Keratinocyte (primary cell): ENCODE results near the gene HADH. TPM values are rescaled to one million over a fixed set of nuclear protein-coding genes. Genes with fewer than 3 reads are reported as not detected.

Experiments used
- DNase-seq: peaks from one replicate; pipeline ENCODE4 v3.0.0-alpha.2; 2011; ENCODE audit warnings: low read depth, missing footprints, low spot score
- FAIRE-seq: peaks from 2 replicates; lab custom pipeline; 2011; peaks lifted over from hg19 to GRCh38; lab: Jason Lieb, UNC
- H2AFZ ChIP-seq: 2 replicates; pipeline ENCODE4 v1.6.0; 2012; ENCODE audit warnings: low read length, control low read depth, inconsistent platforms; ENCODE audit not compliant: control insufficient read depth
- H3K27ac ChIP-seq: 2 replicates; pipeline ENCODE4 v1.5.1; 2011; ENCODE audit warnings: low read length; ENCODE audit not compliant: control insufficient read depth, insufficient read depth
- H3K27me3 ChIP-seq: 3 replicates; pipeline ENCODE4 v1.6.0; 2011; ENCODE audit warnings: low read length; ENCODE audit not compliant: control insufficient read depth, insufficient read depth; ENCODE audit errors: extremely low read depth
- H3K36me3 ChIP-seq, 2 experiments: 2 replicates in 1 of 2; 3 replicates in 1 of 2; pipeline ENCODE4 v1.5.1; 2011; ENCODE audit warnings: low read length in 2 of 2, mild to moderate bottlenecking in 1 of 2; ENCODE audit not compliant: control insufficient read depth in 2 of 2, insufficient read depth in 2 of 2; ENCODE audit errors: extremely low read depth in 1 of 2
- H3K4me1 ChIP-seq: 3 replicates; pipeline ENCODE4 v1.5.1; 2011; ENCODE audit warnings: low read length; ENCODE audit not compliant: control insufficient read depth, insufficient read depth; ENCODE audit errors: extremely low read depth
- H3K4me2 ChIP-seq: 3 replicates; pipeline ENCODE4 v1.6.0; 2011; ENCODE audit warnings: low read depth, low read length; ENCODE audit not compliant: control insufficient read depth, insufficient read depth; ENCODE audit errors: extremely low read depth
- H3K4me3 ChIP-seq, 3 experiments: fragments of 200-600 bp in 1 of 3; sonication (generic) in 1 of 3; 2 replicates in 2 of 3; 3 replicates in 1 of 3; pipeline ENCODE4 v1.5.1; 2011 to 2016; ENCODE audit warnings: low read length in 3 of 3, mild to moderate bottlenecking in 3 of 3, control low read depth in 2 of 3, inconsistent platforms in 1 of 3, low read depth in 1 of 3, mixed read lengths in 1 of 3, mixed run types in 1 of 3, moderate library complexity in 1 of 3; ENCODE audit not compliant: control insufficient read depth in 2 of 3, insufficient read depth in 2 of 3; ENCODE audit errors: extremely low read depth in 1 of 3
- H3K79me2 ChIP-seq: 2 replicates; pipeline ENCODE4 v1.6.0; 2012; ENCODE audit warnings: low read length; ENCODE audit not compliant: control insufficient read depth, insufficient read depth
- H3K9ac ChIP-seq: 3 replicates; pipeline ENCODE4 v1.6.0; 2011; ENCODE audit warnings: low read length; ENCODE audit not compliant: control insufficient read depth, insufficient read depth; ENCODE audit errors: extremely low read depth
- H3K9me1 ChIP-seq: 3 replicates; pipeline ENCODE4 v1.6.0; 2011; ENCODE audit warnings: low read length; ENCODE audit not compliant: control insufficient read depth, insufficient read depth; ENCODE audit errors: extremely low read depth
- H3K9me3 ChIP-seq: 2 replicates; pipeline ENCODE4 v1.5.1; 2012; ENCODE audit warnings: low read depth, low read length; ENCODE audit not compliant: control insufficient read depth
- H4K20me1 ChIP-seq: 3 replicates; pipeline ENCODE4 v1.6.0; 2011; ENCODE audit warnings: low read length; ENCODE audit not compliant: control insufficient read depth, insufficient read depth; ENCODE audit errors: extremely low read depth
- CTCF ChIP-seq, 3 experiments: IDR thresholded peaks in 1 of 3; conservative IDR thresholded peaks in 1 of 3; optimal IDR thresholded peaks in 1 of 3; 2 replicates in 2 of 3; 3 replicates in 1 of 3; pipeline versions ENCODE3 to v1.5.1; 2011; ENCODE audit warnings: low read length in 3 of 3, mild to moderate bottlenecking in 3 of 3, moderate library complexity in 2 of 3, control low read depth in 1 of 3, inconsistent platforms in 1 of 3; ENCODE audit not compliant: insufficient read depth in 2 of 3; ENCODE audit errors: extremely low read depth in 1 of 3
- EZH2 ChIP-seq: IDR thresholded peaks from one replicate; pipeline ENCODE4 v1.6.1; 2012; ENCODE audit warnings: inconsistent platforms, mild to moderate bottlenecking, low read length, moderate library complexity
- dilution Hi-C: fragments of 300-500 bp; cut with MboI; formaldehyde crosslinking; loops from one replicate; pipeline ENCODE4 v1.7.0; 2020; ENCODE audit warnings: low sequenced_read_pairs; ENCODE audit not compliant: extremely low pct_ligation_motif_present
- polyA plus RNA-seq, 5 experiments: library from polyadenylated mRNA; depleted of rRNA in 3 of 5; stranded (reverse) in 3 of 5; stranded (forward) in 1 of 5; unstranded in 1 of 5; fragments of >200 nt; gene quantifications; 1 replicate in 1 of 5; 2 replicates in 3 of 5; 3 replicates in 1 of 5; pipeline versions ENCODE4 v1.2.1 to v1.2.3, GENCODE V29; 2011 to 2012; ENCODE audit warnings: missing spikeins in 2 of 5, low read depth in 1 of 5, low replicate concordance in 1 of 5

The HADH gene
- polyA plus RNA-seq, 1 donor (not counting 4 experiments of a cell fraction or from before 2014, with no cell fraction given) = 49.3 TPM

GRCh38 chr4:108072300-108072699 is 82.6 kb downstream of the HADH start:
- DNase-seq (no peak), FAIRE-seq (no peak)
- no peaks in the 10 kb centered on the region for H3K9me3 ChIP-seq
- no peak overlapping the region for H3K4me3 ChIP-seq
- dilution Hi-C loops = no loop called here
- no peaks in the 10 kb centered on the region for H3K4me1 ChIP-seq
- H3K27me3 ChIP-seq = no peaks in the 10 kb centered on the region
- H3K27ac ChIP-seq = no peak overlapping the region
- H3K4me2 ChIP-seq = no peak overlapping the region
- no peaks in the 10 kb centered on the region for H3K79me2 ChIP-seq
- no peaks in the 10 kb centered on the region for H3K36me3 ChIP-seq
- H2AFZ ChIP-seq = no peak overlapping the region
- TF ChIP-seq EZH2 = no peak
- no peak for TF ChIP-seq CTCF (optimal IDR thresholded peaks at IDR 0.05 in 1 of 3, IDR thresholded peaks at IDR 0.05 in 1 of 3, conservative IDR thresholded peaks at IDR 0.05 in 1 of 3; ENCODE audit: extremely low read depth in 1 of 3, insufficient read depth in 2 of 3, low read length in 3 of 3)
- no peak overlapping the region for H3K9ac ChIP-seq
- no peaks in the 10 kb centered on the region for H4K20me1 ChIP-seq
- no peaks in the 10 kb centered on the region for H3K9me1 ChIP-seq

GRCh38 chr4:108078024-108078733 is 88.5 kb downstream of the HADH start:
- H3K36me3 ChIP-seq = no peaks in the 10 kb centered on the region
- DNase-seq (no peak), FAIRE-seq (no peak)
- no peak overlapping the region for H3K4me3 ChIP-seq
- no peaks in the 10 kb centered on the region for H4K20me1 ChIP-seq
- no peaks in the 10 kb centered on the region for H3K4me1 ChIP-seq
- no peak overlapping the region for H2AFZ ChIP-seq
- H3K27me3 ChIP-seq = peaks cover 4% of the 10 kb centered on the region
- H3K9me1 ChIP-seq = no peaks in the 10 kb centered on the region
- no peak overlapping the region for H3K27ac ChIP-seq
- H3K9me3 ChIP-seq = no peaks in the 10 kb centered on the region
- no peak overlapping the region for H3K9ac ChIP-seq
- dilution Hi-C loops = no loop called here
- H3K79me2 ChIP-seq = no peaks in the 10 kb centered on the region
- TF ChIP-seq EZH2 (no peak), CTCF (optimal IDR thresholded peaks at IDR 0.05 in 1 of 3, IDR thresholded peaks at IDR 0.05 in 1 of 3, conservative IDR thresholded peaks at IDR 0.05 in 1 of 3; ENCODE audit: extremely low read depth in 1 of 3, insufficient read depth in 2 of 3, low read length in 3 of 3) (no peak)
- H3K4me2 ChIP-seq = no peak overlapping the region
